ENCODE measurements around the gene TNS2. TPM values are rescaled to one million over a fixed set of nuclear protein-coding genes. Genes with fewer than 3 reads are reported as not detected.

TNS2 gene
- total and polyA plus RNA-seq, 2 of the 13 experiments (the other 11 are each of a cell fraction or from before 2014, with no cell fraction given): 8.9 to 20.4 TPM

GRCh38 chr12:53065975-53066931 lies 16.4 kb downstream of the TNS2 start (continued):
- no peak for TF ChIP-seq ZNF788 (CRISPR knock-in tag; IDR thresholded peaks at IDR 0.05; ENCODE audit: borderline replicate concordance)
- TF ChIP-seq TRIM22 (IDR thresholded peaks at IDR 0.05): no peak
- TF ChIP-seq ARNT (IDR thresholded peaks at IDR 0.05): no peak
- peak; percentile 60 for TF ChIP-seq SALL1 (CRISPR knock-in tag; IDR thresholded peaks at IDR 0.05)
- TF ChIP-seq SOX5 (CRISPR knock-in tag; IDR thresholded peaks at IDR 0.05; ENCODE audit: borderline replicate concordance): no peak
- TF ChIP-seq HINFP (CRISPR knock-in tag; IDR thresholded peaks at IDR 0.05; ENCODE audit: low read depth): no peak
- no peak for TF ChIP-seq FOXK1 (CRISPR knock-in tag; IDR thresholded peaks at IDR 0.05; ENCODE audit: borderline replicate concordance, low read depth)
- TF ChIP-seq MYNN (CRISPR knock-in tag; IDR thresholded peaks at IDR 0.05; ENCODE audit: low read depth): no peak
- TF ChIP-seq, protein P1, sequence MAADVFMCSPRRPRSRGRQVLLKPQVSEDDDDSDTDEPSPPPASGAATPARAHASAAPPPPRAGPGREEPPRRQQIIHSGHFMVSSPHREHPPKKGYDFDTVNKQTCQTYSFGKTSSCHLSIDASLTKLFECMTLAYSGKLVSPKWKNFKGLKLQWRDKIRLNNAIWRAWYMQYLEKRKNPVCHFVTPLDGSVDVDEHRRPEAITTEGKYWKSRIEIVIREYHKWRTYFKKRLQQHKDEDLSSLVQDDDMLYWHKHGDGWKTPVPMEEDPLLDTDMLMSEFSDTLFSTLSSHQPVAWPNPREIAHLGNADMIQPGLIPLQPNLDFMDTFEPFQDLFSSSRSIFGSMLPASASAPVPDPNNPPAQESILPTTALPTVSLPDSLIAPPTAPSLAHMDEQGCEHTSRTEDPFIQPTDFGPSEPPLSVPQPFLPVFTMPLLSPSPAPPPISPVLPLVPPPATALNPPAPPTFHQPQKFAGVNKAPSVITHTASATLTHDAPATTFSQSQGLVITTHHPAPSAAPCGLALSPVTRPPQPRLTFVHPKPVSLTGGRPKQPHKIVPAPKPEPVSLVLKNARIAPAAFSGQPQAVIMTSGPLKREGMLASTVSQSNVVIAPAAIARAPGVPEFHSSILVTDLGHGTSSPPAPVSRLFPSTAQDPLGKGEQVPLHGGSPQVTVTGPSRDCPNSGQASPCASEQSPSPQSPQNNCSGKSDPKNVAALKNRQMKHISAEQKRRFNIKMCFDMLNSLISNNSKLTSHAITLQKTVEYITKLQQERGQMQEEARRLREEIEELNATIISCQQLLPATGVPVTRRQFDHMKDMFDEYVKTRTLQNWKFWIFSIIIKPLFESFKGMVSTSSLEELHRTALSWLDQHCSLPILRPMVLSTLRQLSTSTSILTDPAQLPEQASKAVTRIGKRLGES (CRISPR knock-in tag; IDR thresholded peaks at IDR 0.05; ENCODE audit: borderline replicate concordance): no peak
- no peak for TF ChIP-seq AGO2 (optimal IDR thresholded peaks at IDR 0.05; ENCODE audit: low read depth, low read length)
- TF ChIP-seq ESRRA (CRISPR knock-in tag; IDR thresholded peaks at IDR 0.05; ENCODE audit: low read depth): no peak
- no peak for TF ChIP-seq SOX6 (IDR thresholded peaks at IDR 0.05)
- TF ChIP-seq SOX6 (CRISPR knock-in tag; IDR thresholded peaks at IDR 0.05): no peak
- TF ChIP-seq HOXA7 (CRISPR knock-in tag; IDR thresholded peaks at IDR 0.05): no peak
- peak; percentile 43 for TF ChIP-seq ZNF781 (CRISPR knock-in tag; IDR thresholded peaks at IDR 0.05; ENCODE audit: borderline replicate concordance, not compliant biosample characterization)
- no peak for TF ChIP-seq NRL (CRISPR knock-in tag; IDR thresholded peaks at IDR 0.05; ENCODE audit: borderline replicate concordance)
- TF ChIP-seq, protein P2, sequence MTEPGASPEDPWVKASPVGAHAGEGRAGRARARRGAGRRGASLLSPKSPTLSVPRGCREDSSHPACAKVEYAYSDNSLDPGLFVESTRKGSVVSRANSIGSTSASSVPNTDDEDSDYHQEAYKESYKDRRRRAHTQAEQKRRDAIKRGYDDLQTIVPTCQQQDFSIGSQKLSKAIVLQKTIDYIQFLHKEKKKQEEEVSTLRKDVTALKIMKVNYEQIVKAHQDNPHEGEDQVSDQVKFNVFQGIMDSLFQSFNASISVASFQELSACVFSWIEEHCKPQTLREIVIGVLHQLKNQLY (CRISPR knock-in tag; IDR thresholded peaks at IDR 0.05): no peak
- TF ChIP-seq, protein P3, sequence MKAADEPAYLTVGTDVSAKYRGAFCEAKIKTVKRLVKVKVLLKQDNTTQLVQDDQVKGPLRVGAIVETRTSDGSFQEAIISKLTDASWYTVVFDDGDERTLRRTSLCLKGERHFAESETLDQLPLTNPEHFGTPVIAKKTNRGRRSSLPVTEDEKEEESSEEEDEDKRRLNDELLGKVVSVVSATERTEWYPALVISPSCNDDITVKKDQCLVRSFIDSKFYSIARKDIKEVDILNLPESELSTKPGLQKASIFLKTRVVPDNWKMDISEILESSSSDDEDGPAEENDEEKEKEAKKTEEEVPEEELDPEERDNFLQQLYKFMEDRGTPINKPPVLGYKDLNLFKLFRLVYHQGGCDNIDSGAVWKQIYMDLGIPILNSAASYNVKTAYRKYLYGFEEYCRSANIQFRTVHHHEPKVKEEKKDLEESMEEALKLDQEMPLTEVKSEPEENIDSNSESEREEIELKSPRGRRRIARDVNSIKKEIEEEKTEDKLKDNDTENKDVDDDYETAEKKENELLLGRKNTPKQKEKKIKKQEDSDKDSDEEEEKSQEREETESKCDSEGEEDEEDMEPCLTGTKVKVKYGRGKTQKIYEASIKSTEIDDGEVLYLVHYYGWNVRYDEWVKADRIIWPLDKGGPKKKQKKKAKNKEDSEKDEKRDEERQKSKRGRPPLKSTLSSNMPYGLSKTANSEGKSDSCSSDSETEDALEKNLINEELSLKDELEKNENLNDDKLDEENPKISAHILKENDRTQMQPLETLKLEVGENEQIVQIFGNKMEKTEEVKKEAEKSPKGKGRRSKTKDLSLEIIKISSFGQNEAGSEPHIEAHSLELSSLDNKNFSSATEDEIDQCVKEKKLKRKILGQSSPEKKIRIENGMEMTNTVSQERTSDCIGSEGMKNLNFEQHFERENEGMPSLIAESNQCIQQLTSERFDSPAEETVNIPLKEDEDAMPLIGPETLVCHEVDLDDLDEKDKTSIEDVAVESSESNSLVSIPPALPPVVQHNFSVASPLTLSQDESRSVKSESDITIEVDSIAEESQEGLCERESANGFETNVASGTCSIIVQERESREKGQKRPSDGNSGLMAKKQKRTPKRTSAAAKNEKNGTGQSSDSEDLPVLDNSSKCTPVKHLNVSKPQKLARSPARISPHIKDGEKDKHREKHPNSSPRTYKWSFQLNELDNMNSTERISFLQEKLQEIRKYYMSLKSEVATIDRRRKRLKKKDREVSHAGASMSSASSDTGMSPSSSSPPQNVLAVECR (CRISPR knock-in tag; IDR thresholded peaks at IDR 0.05; ENCODE audit: borderline replicate concordance): peak; percentile 45

Data from HepG2 (cell line).